ENCODE measurements around the gene EHBP1.

Gene EHBP1

DNA sequence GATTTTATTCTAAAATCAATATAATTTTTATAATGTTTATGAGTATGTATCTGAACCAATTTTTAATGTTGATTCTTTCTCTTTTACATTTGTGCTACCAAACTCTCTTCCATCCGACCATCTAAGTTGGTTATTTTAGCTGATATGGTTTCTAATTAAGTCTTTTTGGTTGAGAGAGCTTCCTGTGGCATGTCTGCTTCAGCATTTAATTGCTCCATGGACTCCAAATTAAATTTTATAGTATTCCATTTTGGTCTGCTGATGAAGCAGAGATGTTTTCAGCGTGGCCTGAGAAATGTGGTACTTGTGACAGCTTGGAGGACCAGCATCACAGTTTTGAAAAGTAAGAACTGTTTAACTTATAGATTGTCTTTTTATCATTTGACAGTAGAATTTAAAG lies 105.6 kb downstream of the EHBP1 start:
- TF ChIP-seq CTCF (IDR thresholded peaks at IDR 0.05) = no peak
- H3K27ac ChIP-seq = no peak overlapping the region
- H3K9me3 ChIP-seq (ENCODE audit: control insufficient read depth, low read length) = no peaks in the 10 kb centered on the region
- H3K4me3 ChIP-seq (ENCODE audit: low read depth, low read length) = no peak overlapping the region
- H2AFZ ChIP-seq = no peak overlapping the region
- peaks cover 3% of the 10 kb centered on the region for H3K79me2 ChIP-seq
- no peak overlapping the region for H3K9ac ChIP-seq
- no peaks in the 10 kb centered on the region for H3K4me1 ChIP-seq
- no peaks in the 10 kb centered on the region for H3K36me3 ChIP-seq (ENCODE audit: control insufficient read depth, insufficient read depth, low read length)
- no peak overlapping the region for H3K4me2 ChIP-seq (ENCODE audit: low read length)
- H3K27me3 ChIP-seq (ENCODE audit: control insufficient read depth, insufficient read depth, low read length) = no peaks in the 10 kb centered on the region

GRCh38 chr2:62811972-62812371 lies 106.5 kb downstream of the EHBP1 start:
- H3K36me3 ChIP-seq (ENCODE audit: control insufficient read depth, insufficient read depth, low read length) = no peaks in the 10 kb centered on the region
- H3K4me1 ChIP-seq = no peaks in the 10 kb centered on the region
- no peak overlapping the region for H3K4me3 ChIP-seq (ENCODE audit: low read depth, low read length)
- H3K79me2 ChIP-seq = peaks cover 3% of the 10 kb centered on the region
- no peak overlapping the region for H2AFZ ChIP-seq
- no peaks in the 10 kb centered on the region for H3K9me3 ChIP-seq (ENCODE audit: control insufficient read depth, low read length)
- H3K4me2 ChIP-seq (ENCODE audit: low read length) = no peak overlapping the region
- H3K27me3 ChIP-seq (ENCODE audit: control insufficient read depth, insufficient read depth, low read length) = no peaks in the 10 kb centered on the region
- no peak overlapping the region for H3K27ac ChIP-seq
- no peak for TF ChIP-seq CTCF (IDR thresholded peaks at IDR 0.05)
- no peak overlapping the region for H3K9ac ChIP-seq

DNA sequence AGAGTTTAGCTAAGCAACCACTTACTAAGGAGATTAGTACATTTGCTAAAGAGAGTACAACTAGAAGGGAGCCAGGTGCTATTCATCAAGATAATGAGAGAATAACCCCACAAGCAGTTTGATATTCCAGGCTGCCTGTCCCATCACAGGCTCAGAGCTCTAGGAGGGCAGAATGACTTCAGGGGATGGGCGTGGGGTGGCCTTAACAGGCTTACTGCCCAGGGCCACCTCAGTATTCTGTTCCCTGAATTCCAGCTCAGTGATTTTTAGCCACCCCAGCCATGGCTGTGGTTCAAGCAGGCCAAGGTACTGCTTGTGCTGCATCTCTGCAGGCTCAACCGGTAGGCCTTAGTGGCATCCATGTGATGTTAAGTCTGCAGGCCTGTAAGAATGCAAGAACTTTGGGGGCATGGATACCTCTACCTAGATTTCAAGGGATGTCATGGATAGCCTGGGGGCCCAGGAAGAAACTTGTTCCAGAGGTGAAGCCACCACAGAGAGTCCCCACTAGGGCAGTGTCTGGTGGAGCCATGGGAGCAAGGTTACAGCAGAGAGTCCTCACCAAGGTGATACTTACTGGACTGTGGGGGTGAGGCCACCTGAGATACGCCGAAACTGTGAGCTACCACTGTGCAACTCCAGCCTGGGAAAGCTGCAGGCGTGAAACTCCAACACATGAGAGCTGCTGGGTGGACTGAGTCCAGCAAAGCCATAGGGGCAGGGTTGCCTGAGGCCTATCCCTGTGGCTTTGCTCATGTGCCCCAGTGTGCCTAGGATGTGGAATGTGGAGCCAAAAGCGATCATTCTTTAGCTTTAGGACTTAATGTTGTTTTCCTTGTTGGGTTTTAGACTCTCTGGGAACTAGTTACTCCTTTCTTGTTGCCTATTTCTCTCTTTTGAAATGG lies 107.7 kb downstream of the EHBP1 start:
- peaks cover 3% of the 10 kb centered on the region for H3K79me2 ChIP-seq
- H3K4me2 ChIP-seq (ENCODE audit: low read length) = no peak overlapping the region
- H3K4me1 ChIP-seq = no peaks in the 10 kb centered on the region
- no peak for TF ChIP-seq CTCF (IDR thresholded peaks at IDR 0.05)
- no peaks in the 10 kb centered on the region for H3K9me3 ChIP-seq (ENCODE audit: control insufficient read depth, low read length)
- no peak overlapping the region for H3K9ac ChIP-seq
- no peak overlapping the region for H3K4me3 ChIP-seq (ENCODE audit: low read depth, low read length)
- H3K36me3 ChIP-seq (ENCODE audit: control insufficient read depth, insufficient read depth, low read length) = no peaks in the 10 kb centered on the region
- no peaks in the 10 kb centered on the region for H3K27me3 ChIP-seq (ENCODE audit: control insufficient read depth, insufficient read depth, low read length)
- H2AFZ ChIP-seq = no peak overlapping the region
- no peak overlapping the region for H3K27ac ChIP-seq

- no peak overlapping the region for H2AFZ ChIP-seq
- H3K9me3 ChIP-seq (ENCODE audit: control insufficient read depth, low read length) = no peaks in the 10 kb centered on the region
- H3K27me3 ChIP-seq (ENCODE audit: control insufficient read depth, insufficient read depth, low read length) = no peaks in the 10 kb centered on the region
- no peak overlapping the region for H3K4me3 ChIP-seq (ENCODE audit: low read depth, low read length)
- no peak overlapping the region for H3K27ac ChIP-seq
- H3K4me2 ChIP-seq (ENCODE audit: low read length) = no peak overlapping the region
- no peaks in the 10 kb centered on the region for H3K79me2 ChIP-seq
- TF ChIP-seq CTCF (IDR thresholded peaks at IDR 0.05) = no peak
- H3K4me1 ChIP-seq = no peaks in the 10 kb centered on the region
- no peak overlapping the region for H3K9ac ChIP-seq
- H3K36me3 ChIP-seq (ENCODE audit: control insufficient read depth, insufficient read depth, low read length) = no peaks in the 10 kb centered on the region
Measured at GRCh38 chr2:62814123-62814522, 108.6 kb downstream of the EHBP1 start.

GRCh38 chr2:62817348-62817747 lies 111.8 kb downstream of the EHBP1 start:
- Histone ChIP-seq H3K9me3 (ENCODE audit: control insufficient read depth, low read length) (no peaks in the 10 kb centered on the region), H3K4me2 (ENCODE audit: low read length) (no peak overlapping the region), H3K27me3 (ENCODE audit: control insufficient read depth, insufficient read depth, low read length) (no peaks in the 10 kb centered on the region), H2AFZ (no peak overlapping the region), H3K36me3 (ENCODE audit: control insufficient read depth, insufficient read depth, low read length) (no peaks in the 10 kb centered on the region), H3K4me3 (ENCODE audit: low read depth, low read length) (no peak overlapping the region), H3K9ac (no peak overlapping the region), H3K4me1 (no peaks in the 10 kb centered on the region), H3K79me2 (no peaks in the 10 kb centered on the region), H3K27ac (no peak overlapping the region)
- TF ChIP-seq CTCF (IDR thresholded peaks at IDR 0.05) = no peak

Measured in parathyroid adenoma (tissue), 2 donors.